HG03175 (cell line): ENCODE data around the gene TNFRSF19.

Experiments used
- ATAC-seq: cut with Tn5 transposase; IDR thresholded peaks from one replicate; pipeline ENCODE4 v1.9.1; 2021; ENCODE audit warnings: mild to moderate bottlenecking, moderate library complexity; ENCODE audit not compliant: unreplicated experiment

Gene TNFRSF19

DNA sequence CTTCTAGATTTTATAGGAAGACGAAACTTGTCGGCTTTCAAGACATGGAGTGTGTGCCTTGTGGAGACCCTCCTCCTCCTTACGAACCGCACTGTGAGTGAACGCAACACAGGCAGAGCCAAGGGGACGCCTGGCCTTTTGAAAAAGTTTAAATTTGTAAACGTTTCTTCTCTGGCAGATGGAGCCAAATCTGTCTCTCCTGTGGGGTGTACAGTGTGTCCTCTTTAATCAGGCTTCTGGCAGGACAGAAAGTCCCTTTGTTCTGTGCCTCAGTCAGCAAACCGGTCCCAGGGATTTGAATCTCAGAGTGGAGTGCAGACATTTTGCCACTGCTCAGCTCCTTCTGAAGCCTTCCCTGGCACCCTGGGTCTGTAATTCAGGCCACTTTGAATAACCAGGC is 56.5 kb downstream of the TNFRSF19 start:
- no peak for ATAC-seq

DNA sequence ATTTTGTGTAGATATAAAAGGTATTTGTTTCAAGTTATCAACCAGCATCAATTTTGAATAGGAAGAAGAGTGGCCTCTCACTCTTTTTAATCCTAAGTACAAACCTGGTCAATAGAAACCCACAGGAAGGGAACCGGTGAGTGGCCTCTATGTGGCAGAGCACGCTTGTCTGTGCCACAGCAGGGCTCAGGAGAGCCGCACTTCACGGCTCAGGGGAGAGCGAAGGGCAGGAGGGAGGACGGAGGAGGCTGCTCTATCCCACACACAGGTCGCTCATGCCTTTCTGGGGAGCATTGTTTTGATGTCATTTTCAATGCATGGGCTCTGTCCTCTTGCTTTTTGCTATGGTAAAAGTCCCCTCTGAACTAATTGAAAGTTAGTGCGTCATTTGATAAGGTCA is 57.2 kb downstream of the TNFRSF19 start:
- ATAC-seq: no peak

DNA sequence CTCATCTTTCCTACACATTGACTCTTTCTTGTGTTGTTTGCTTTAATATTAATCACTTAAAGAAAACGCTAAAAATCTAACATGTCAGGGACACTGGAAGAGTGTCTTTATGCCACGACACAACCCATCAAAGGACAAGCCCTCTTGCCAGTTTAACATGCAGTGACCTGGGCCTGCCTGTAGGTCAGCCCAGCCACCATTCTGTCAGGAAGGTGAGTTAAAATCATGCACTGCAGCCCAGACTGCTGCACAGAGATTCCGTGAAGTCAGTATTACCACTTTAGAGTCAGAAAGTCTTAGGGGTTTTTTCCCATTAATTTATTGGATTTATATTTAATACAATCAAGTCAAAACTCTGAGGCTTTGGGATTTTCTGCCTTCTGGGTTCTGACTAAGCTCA is 58.0 kb downstream of the TNFRSF19 start:
- ATAC-seq: no peak

DNA sequence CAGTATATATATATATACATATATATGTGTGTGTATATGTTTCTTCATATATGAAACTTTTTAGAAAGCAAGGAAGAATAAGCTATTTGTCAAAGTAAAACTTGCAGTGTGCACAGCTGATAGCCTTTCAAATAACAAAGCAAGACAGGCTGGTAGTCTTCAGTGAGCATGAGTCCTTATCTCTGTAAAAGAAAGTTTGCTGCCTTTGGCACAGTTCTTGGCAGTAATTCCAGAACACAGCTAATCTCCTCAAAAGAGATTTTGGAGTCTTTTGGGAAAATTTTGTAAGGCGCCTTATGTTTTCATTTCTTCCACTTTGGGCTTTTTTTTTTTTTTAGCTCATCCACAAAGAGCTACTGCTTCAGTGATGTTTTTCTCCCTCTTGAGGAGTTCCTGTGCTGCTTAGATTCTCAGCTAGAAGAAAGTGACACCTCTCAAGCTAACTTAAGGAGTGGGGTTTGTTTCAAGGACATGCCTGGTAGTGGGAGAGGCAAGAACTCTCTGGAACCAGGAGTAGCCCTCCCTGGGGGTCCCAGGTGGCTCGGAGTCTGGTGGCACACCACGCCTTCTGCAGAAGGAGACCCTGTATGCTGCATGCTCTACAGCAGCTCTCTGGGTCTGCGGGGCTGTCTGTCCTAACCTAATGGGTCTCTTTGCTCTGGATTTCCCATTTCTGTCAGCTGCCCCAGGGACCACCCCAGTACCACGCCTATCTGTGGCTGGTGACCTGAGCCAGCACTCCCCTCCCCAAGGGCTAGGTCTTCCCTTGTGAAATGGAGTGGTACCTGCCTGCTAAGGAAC is 58.8 kb downstream of the TNFRSF19 start:
- no peak for ATAC-seq

DNA sequence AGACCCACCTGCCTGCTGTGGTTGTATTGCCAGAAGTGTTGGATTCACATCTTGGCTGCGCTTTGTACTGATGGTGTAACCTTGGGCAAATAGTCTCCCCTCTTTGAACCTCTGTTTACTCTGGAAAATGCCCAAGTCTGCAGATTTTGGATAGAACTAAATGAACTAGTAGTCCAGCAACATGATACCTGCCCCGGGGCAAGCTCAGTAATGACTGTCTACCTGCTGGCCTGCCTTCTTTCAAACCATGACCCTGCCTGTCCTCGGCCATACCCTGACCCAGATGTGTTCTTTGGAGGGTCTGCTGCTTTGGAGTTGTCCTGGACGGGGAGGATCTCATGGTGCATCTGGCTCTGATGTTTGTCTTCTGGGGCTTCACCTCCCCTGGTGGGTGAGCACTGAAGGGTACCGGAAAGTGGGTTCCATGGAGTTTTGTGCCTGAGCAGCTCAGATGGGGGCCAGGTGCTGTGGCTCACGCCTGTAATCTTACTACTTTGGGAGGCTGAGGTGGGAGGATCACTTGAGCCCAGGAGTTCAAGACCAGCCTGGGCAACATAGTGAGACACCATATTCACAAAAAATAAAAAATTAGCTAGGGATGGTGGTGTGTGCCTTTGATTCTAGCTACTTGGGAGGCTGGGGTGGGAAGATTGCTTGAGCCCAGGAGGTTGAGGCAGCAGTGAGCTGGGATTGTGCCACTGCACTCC is 59.5 kb downstream of the TNFRSF19 start:
- ATAC-seq: no peak

DNA sequence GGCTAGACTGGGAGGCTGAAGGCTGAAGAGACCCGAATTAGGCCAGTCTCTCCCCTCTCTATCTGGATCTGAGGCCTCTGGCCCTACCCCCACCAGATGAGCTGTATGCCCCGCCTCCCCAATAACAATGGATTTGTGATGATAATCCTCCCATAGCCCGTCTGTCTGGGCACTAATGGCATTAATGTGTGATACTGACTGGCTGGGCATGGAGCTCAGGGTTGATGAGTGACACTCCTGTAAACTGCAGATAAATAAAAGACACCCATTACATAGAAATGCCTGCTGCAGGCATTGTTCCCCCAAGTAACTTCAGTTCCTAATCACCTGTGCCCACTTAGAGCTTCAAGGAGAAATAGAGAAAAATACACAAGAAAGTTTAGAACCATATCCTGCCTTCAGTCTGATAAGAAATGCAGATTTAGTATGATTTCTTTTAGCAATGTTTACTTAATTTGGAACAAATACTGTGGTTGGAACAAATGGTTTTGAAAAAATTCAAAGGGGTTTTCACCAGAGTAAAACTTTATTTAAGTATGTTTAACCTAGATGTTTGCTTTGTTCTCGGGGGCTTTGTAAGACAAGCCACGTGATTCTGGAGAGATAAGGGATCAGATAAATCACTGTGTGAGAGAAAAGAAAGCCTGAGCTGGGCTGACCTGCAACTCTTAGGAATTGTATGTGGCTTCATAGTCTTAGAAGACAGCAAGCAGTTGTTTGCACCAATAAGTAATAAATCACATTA is 60.3 kb downstream of the TNFRSF19 start:
- no peak for ATAC-seq

DNA sequence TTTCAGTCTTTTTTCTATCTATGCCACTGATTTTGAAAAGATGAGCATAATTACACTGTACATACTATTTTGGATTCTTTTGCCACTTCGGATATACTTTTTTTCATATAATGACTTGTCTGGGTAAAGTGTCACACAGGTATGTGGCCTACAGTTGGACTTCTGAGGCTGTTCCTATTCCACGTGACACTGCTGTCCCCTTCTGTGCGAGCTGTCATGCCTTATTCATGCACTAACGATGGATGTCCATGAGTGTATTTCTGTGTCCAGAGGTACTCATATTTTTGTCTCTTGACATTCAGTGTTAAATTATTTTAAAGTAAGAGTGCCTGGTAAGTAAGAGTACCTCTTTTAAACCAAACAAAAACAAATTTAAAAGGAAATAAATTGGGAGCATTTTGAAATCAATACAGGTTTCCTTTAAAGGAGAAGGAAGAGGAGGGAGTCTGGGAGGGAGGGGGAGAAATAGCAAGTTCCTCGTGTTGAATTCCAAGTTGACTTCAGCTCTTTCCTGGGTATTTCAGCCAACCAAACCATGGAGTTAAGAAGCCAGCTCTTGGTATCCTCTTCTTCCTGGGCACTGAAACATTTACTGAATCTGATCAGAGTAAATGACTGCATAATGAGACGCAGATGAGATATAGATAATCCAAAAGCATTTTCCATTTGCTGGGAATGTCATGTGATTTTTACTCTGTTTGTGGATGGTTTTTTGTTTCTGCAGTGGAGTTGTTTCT is 61.3 kb downstream of the TNFRSF19 start:
- no peak for ATAC-seq

DNA sequence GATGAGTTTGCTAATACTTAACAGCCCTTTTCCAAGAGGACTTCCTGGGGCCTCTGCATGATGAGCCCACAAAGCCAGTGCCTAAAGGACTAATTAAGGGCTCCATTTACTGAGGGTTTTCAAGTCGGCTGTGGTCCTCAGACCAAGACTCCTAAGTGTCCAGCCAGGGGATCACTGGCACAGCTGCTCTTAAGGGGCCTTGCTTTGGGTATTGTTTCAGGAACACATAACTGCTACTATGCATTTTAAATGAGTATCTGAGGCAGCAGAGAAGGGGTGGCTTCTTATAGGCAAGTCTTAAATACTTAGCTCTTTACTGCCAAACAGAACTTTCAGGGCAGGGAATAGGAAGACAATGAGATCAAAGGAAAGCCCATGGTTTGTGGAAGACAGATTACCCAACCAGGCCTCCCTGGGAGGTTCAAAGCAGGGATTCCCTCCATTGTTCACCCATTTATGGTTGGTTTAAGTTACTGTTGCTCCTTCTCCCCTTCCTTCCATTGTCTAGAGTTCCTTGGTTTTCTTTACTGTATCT is 61.9 kb downstream of the TNFRSF19 start:
- ATAC-seq: no peak

DNA sequence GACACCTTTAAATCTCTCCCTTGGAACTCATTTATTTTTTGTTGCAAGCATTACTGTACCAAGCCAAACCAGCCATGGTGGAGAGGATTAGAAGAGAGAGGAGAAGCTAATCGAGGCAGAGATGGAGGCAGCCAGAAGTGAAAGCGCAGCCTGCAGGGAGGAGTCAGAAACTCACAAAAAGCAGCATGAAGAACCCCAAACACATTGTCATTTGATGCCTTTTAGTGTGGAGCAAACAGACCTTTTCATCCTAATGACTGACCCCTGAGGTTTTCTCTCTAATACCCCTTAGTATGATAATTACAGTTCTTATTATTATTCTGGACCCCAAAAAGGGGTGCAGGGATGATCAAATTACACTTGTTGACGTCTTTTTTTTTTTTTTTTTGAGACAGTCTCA is 62.5 kb downstream of the TNFRSF19 start:
- no peak for ATAC-seq

DNA sequence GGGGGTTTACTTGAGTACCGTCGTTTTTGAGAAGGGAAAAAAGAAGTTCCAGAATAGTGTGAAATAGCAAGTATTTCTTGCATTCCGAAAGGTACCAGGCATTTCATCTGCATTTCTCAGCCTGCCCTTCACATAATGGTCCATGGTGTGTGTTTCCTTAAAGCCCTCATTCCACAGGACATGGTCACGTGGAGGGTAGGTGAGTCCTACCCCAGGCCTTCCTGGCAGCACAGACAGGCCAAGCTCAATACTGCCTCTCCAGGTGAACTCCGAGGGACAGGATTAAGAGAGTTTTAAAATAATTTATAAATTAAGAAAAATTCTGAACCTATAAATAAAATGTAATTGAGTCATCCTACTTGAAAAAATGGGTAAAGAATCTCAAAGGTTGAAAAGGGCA is 64.7 kb downstream of the TNFRSF19 start:
- no peak for ATAC-seq

DNA sequence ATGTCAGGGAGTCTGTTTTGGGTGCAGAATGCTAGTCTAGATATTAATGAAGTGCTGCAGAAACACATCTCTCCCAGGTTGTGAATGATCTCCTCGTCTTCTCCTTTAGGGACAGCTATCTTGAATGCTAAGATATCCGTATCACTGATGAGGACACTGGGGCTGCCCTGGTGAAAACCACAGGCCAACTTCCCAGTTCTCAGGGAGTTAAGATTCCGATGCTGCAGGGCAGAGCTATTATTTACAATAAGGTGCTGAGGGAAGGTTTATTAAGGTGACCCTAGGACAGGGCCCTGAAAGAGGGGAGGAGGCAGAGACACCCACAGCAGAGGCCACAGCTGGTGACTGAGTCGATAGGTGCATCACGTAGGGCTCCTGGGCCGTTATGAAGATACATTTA is 66.1 kb downstream of the TNFRSF19 start:
- ATAC-seq: no peak

DNA sequence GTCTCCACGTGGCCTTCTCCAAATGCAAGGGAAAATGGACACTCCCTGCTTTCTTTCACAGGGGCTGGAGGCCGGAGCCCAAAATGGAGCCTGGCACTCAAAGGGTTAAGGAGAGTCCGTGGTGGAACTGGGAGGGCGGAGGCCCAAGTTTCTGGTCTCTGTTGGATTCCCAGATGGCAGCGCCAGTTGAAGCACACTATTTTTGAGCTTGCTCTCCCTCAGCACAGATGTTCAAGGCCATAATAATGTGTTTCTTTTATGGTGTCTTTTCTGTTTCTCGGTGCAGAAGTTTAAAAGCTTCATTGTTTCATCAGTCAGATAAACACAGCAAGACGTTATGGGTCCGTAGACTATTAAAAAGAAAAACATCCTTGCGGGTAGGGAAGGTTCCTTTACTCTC is 67.6 kb downstream of the TNFRSF19 start:
- no peak for ATAC-seq

DNA sequence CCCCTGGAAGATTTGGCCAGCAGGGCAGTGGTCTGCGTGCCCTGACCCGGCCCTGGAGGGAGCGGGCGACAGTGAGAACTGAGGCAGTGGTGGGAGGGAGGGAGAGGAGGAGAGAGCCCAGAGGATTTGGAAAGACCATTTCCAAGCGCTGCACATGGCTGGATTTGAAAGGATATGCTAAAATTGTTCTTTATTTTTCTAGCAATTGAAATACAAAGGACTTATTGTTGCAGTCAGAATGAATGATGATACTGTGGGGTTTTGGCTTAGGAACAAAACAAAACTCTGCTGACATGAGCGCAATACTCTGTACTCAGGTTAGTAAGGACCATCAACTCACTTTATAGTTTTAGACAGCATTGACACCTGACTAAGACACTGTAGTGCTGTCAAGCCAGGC is 69.5 kb downstream of the TNFRSF19 start:
- no peak for ATAC-seq

DNA sequence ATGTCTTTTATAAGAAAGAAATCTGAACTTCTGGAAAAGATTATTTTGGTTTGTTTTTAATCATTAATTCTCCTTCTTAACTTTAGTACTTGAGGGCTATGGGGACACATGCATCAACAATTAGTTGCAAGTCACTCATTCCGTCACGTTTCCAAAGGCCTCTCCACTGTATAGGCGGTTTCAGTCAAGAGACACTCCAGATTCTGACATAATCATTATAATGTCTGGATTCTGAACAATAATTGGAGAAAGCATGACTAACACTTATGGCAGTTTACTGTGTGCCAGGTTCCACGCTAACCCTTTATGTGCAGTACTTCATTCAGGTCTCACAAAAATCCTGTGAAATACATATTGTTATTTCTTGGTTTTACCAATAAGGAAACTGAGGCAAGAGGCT is 71.9 kb downstream of the TNFRSF19 start:
- ATAC-seq: no peak

DNA sequence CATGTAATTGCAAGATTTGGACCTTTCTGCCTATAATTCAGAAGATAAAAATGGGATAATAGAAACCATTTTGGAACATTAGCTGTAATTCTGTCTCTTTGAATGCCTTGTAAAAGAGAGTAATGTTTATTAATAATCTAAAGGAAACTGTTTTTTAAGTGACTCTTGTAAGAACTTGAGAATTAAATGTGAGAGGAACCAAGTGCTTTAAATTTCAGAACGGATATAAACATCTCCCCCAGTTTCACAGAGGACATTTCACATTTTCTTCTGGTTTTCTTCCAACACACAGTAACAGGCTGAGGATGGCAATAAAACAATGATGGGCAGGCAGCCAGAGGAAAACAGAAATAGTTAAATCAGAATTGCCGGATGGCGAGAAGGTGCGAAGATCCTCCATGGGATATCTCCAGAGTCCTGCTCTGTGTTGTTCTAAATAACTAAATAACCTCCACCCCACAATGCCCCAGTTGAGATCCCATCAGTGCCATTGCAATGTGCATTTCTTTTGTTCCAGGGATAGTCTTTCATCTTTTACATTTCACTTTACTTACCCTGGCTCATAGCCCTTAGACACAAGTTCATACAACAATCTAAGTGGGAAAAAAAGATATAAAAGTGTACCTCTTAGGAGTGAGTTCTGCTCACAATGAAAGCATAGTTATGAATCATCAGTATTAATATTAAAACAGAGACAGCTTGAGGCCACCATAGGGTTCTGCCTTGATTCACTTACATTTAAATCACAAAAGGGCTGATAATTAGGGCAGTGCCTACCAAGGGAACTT is 73.3 kb downstream of the TNFRSF19 start:
- ATAC-seq: no peak

DNA sequence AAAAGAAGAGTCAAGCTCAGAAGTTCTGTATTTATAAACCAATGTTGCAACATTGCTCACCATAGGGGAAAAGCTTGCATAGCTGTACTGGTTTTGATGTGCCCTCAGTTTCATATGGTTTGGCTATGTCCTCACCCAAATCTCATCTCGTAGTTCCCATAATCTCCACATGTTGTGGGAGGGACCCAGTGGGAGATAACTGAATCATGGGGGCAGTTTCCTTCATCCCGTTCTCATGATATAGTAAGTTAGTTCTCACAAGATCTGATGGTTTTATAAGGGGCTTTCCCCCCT is 73.9 kb downstream of the TNFRSF19 start:
- no peak for ATAC-seq

DNA sequence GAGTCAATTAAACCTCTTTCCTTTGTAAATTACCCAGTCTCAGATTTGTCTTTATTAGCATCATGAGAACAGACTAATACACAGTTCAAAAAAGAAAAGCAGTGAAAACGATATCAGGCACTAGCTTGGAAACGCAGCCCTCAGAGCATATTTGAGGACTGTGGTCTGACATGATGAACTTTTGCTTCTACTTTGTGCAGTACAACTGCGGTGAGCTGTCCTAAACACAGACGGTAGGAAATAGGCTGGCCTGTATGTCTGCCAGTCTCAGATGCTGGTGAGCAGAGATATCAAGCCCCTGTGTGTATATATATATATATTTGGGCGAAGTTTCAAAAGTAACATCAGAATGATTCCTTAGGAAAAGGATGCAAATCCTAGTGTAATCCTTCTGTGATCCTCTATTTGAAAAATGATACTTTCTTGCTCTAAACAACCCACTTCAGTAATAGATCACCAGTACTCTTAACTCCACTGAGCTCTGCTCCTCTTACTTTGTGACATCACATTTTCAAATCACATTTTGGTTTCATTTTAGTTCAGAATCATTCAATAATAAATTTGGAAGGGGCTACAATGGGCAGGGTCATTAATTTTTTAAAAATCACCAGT is 74.4 kb downstream of the TNFRSF19 start:
- ATAC-seq: no peak

DNA sequence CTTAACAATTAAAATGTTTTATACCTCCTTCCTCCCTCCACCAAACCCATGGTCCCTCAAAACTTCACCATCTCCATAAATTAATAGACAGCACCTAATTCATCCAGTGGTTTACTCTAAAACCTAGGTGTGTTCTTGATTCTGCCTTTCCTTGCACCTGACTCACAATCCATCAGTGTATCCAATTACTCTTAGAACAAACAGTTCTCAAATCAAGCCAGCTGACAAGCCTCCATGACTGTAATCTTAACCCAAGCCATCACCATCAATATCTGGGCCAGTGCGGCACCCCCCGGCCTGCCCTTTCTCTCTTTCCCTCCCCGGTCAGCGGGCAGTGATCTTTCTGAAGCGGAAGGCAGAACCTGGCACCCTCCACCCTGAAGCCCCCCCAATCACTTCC is 75.6 kb downstream of the TNFRSF19 start:
- no peak for ATAC-seq

DNA sequence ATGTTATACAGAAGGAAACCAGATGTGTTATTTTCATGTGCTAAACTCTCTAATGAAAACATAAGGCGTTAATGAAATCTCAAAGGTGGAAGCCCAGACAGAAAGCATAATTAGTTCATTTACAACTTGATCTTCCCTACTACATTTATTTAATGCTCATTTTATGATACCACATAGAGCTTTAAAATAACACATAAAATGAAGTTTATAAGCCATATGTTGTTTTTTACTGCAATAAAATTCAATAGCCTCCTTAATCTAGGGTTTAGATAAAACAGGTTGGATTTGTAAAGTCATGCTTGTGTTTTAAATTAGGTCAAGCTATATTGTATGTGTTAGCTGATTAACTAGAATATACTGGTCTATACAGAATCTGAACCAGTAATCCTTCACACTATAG is 81.2 kb downstream of the TNFRSF19 start:
- ATAC-seq: no peak

DNA sequence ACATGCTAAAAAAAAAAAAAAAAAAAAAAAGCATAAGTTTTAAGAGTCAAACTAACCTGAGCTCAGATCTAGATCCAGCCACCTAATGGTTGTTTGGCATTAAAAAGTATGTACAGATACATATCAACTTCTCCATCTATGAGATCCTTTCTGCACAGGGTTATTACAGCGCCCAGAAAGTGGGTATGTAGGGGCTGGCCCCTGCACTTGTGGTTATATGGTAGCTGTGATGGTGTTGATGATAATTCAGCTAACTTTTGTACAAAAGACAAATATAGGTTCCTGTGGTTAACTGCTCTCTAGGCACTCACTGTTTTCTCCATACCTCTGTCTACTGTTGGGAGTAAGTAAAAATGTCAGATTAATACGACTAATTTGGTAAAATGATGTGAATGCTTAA is 81.7 kb downstream of the TNFRSF19 start:
- no peak for ATAC-seq
